Skin of body (tissue), 3 donors: ENCODE results near the gene CD33. TPM values are rescaled to one million over a fixed set of nuclear protein-coding genes. Genes with fewer than 3 reads are reported as not detected.

Experiments
- DNase-seq: peaks from one replicate; lab custom pipeline; 2025; lab: John Stamatoyannopoulos, UW
- small RNA-seq: library from RNA; depleted of rRNA; stranded (forward); fragments of <200 nt; gene quantifications from one replicate; pipeline ENCODE3, GENCODE V24; 2014; ENCODE audit warnings: low replicate concordance
- total RNA-seq: library from RNA; depleted of rRNA; stranded (reverse); fragments of >200 nt; gene quantifications from one replicate; pipeline ENCODE4 v1.2.3, GENCODE V29; 2014

CD33 gene
- total RNA-seq, 1 donor from 2014 or later: 4.5 TPM

GRCh38 chr19:51258165-51259160 is 33.6 kb downstream of the CD33 start:
- DNase-seq: no peak

GRCh38 chr19:51259348-51260245 is 34.7 kb downstream of the CD33 start:
- no peak for DNase-seq

- DNase-seq: no peak
Measured at GRCh38 chr19:51263808-51264207, 38.9 kb downstream of the CD33 start.

GRCh38 chr19:51271067-51271466 is 46.2 kb downstream of the CD33 start:
- no peak for DNase-seq

GRCh38 chr19:51272183-51272810 is 47.4 kb downstream of the CD33 start:
- DNase-seq: no peak

GRCh38 chr19:51274049-51274770 is 49.3 kb downstream of the CD33 start:
- no peak for DNase-seq

GRCh38 chr19:51277112-51277511 is 52.2 kb downstream of the CD33 start:
- DNase-seq: no peak

GRCh38 chr19:51282335-51282734 is 57.5 kb downstream of the CD33 start:
- no peak for DNase-seq

- no peak for DNase-seq
Measured at GRCh38 chr19:51285682-51286081, 60.8 kb downstream of the CD33 start.

Small RNA genes within 50 kb of the gene (small RNA-seq; reads per million reads assigned to genes)
- gene MIR8074: not detected

Other genes starting within 250 kb of the CD33 start
- gene KLK7, start 241.2 kb upstream of the CD33 start, total RNA-seq: 47.5 TPM
- 14.3 TPM for gene KLK8, start 223.5 kb upstream of the CD33 start, total RNA-seq
- gene KLK10, start 205.4 kb upstream of the CD33 start, total RNA-seq: 22.4 TPM
- gene KLK11, start 198.5 kb upstream of the CD33 start, total RNA-seq: 19.5 TPM
- 0.69 TPM for gene KLK12, start 190.1 kb upstream of the CD33 start, total RNA-seq
- 4.9 TPM for gene KLK13, start 160.0 kb upstream of the CD33 start, total RNA-seq
- 9.5 TPM for gene KLK14, start 142.2 kb upstream of the CD33 start, total RNA-seq
- gene CTU1, start 116.7 kb upstream of the CD33 start, total RNA-seq: 2.4 TPM
- gene SIGLEC9, start 100.2 kb upstream of the CD33 start, total RNA-seq: 3.1 TPM
- 0.49 TPM for gene SIGLEC7, start 82.8 kb upstream of the CD33 start, total RNA-seq
- gene SIGLECL1, start 26.0 kb downstream of the CD33 start, total RNA-seq: not detected
- gene IGLON5, start 86.6 kb downstream of the CD33 start, total RNA-seq: not detected
- gene VSIG10L, start 117.1 kb downstream of the CD33 start, total RNA-seq: 2.3 TPM
- 40.7 TPM for gene ETFB, start 141.3 kb downstream of the CD33 start, total RNA-seq
- gene CLDND2, start 143.9 kb downstream of the CD33 start, total RNA-seq: not detected
- gene NKG7, start 147.6 kb downstream of the CD33 start, total RNA-seq: 7.5 TPM
- gene LIM2, start 162.9 kb downstream of the CD33 start, total RNA-seq: not detected
- not detected for gene C19orf84, start 165.5 kb downstream of the CD33 start, total RNA-seq
- gene SIGLEC10, start 192.6 kb downstream of the CD33 start, total RNA-seq: 1.7 TPM
- 0.59 TPM for gene SIGLEC8, start 233.4 kb downstream of the CD33 start, total RNA-seq